ENCODE measurements around the gene ZNF320.
A peak's percentile ranks its signal among the peaks of the same experiment; 100 is the strongest.
"Not testable (repeated sequence)": the region's sequence is repeated elsewhere in the genome, so short reads cannot be mapped to it uniquely, and the experiment has no call there.

ZNF320 gene

GRCh38 chr19:52871466-52871865 is 26.0 kb downstream of the ZNF320 start:
- H3K9ac ChIP-seq (ENCODE audit: low read length) = no peak overlapping the region
- no peak for TF ChIP-seq EZH2 (IDR thresholded peaks at IDR 0.05; ENCODE audit: borderline replicate concordance, low read length)
- TF ChIP-seq, protein P1, sequence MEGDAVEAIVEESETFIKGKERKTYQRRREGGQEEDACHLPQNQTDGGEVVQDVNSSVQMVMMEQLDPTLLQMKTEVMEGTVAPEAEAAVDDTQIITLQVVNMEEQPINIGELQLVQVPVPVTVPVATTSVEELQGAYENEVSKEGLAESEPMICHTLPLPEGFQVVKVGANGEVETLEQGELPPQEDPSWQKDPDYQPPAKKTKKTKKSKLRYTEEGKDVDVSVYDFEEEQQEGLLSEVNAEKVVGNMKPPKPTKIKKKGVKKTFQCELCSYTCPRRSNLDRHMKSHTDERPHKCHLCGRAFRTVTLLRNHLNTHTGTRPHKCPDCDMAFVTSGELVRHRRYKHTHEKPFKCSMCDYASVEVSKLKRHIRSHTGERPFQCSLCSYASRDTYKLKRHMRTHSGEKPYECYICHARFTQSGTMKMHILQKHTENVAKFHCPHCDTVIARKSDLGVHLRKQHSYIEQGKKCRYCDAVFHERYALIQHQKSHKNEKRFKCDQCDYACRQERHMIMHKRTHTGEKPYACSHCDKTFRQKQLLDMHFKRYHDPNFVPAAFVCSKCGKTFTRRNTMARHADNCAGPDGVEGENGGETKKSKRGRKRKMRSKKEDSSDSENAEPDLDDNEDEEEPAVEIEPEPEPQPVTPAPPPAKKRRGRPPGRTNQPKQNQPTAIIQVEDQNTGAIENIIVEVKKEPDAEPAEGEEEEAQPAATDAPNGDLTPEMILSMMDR (IDR thresholded peaks at IDR 0.05; ENCODE audit: low read length) = no peak
- no peaks in the 10 kb centered on the region for H3K4me1 ChIP-seq (ENCODE audit: insufficient read depth, low read length, severe bottlenecking)

DNA sequence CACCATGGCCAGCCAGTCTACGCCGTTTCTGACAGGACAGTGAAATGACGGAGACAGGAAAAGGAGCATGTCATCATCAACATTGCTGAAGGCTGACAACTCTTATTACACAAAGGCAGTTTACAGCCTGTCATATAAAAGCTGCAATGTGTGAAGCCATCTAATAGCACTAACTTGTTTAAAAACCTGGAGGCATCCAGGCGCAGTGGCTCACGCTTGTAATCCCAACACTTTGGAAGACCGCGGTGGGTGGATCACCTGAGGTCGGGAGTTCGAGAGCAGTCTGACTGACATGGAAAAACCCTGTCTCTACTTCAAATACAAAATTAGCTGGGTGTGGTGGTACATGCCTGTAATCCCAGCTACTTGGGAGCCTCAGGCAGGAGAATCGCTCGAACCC is 29.4 kb downstream of the ZNF320 start:
- not testable (repeated sequence) for H3K9me3 ChIP-seq (ENCODE audit: low read length); H3K9ac ChIP-seq (ENCODE audit: low read length); H2AFZ ChIP-seq (ENCODE audit: low read length); H3K79me2 ChIP-seq (ENCODE audit: insufficient read depth, low read length); H3K27ac ChIP-seq (ENCODE audit: low read depth, low read length, poor library complexity, severe bottlenecking); H3K36me3 ChIP-seq (ENCODE audit: insufficient read depth, low read length); H3K4me2 ChIP-seq (ENCODE audit: low read length); H3K27me3 ChIP-seq (ENCODE audit: insufficient read depth, low read length); H3K4me1 ChIP-seq (ENCODE audit: insufficient read depth, low read length, severe bottlenecking); H4K20me1 ChIP-seq (ENCODE audit: insufficient read depth, low read length); H3K9me2 ChIP-seq (ENCODE audit: low read depth, low read length); H3F3A ChIP-seq (ENCODE audit: insufficient read depth, low read length); H3K4me3 ChIP-seq (ENCODE audit: low read depth, low read length, poor library complexity, severe bottlenecking)

More at GRCh38 chr19:52871466-52871865, 26.0 kb downstream of the ZNF320 start:
- Histone ChIP-seq H3K9me2 (ENCODE audit: low read depth, low read length) (no peaks in the 10 kb centered on the region), H3K4me2 (ENCODE audit: low read length) (no peak overlapping the region), H3K36me3 (ENCODE audit: insufficient read depth, low read length) (no peaks in the 10 kb centered on the region), H2AFZ (ENCODE audit: low read length) (no peak overlapping the region), H3F3A (ENCODE audit: insufficient read depth, low read length) (no peaks in the 10 kb centered on the region), H3K27me3 (ENCODE audit: insufficient read depth, low read length) (no peaks in the 10 kb centered on the region), H3K79me2 (ENCODE audit: insufficient read depth, low read length) (no peaks in the 10 kb centered on the region), H3K9me3 (ENCODE audit: low read length) (0 out of 2 replicates have a peak, but pooled peaks cover under 1% of the 10 kb centered on the region), H4K20me1 (ENCODE audit: insufficient read depth, low read length) (no peaks in the 10 kb centered on the region), H3K4me3 (ENCODE audit: low read depth, low read length, poor library complexity, severe bottlenecking) (no peak overlapping the region), H3K27ac (ENCODE audit: low read depth, low read length, poor library complexity, severe bottlenecking) (no peak overlapping the region)

DNA sequence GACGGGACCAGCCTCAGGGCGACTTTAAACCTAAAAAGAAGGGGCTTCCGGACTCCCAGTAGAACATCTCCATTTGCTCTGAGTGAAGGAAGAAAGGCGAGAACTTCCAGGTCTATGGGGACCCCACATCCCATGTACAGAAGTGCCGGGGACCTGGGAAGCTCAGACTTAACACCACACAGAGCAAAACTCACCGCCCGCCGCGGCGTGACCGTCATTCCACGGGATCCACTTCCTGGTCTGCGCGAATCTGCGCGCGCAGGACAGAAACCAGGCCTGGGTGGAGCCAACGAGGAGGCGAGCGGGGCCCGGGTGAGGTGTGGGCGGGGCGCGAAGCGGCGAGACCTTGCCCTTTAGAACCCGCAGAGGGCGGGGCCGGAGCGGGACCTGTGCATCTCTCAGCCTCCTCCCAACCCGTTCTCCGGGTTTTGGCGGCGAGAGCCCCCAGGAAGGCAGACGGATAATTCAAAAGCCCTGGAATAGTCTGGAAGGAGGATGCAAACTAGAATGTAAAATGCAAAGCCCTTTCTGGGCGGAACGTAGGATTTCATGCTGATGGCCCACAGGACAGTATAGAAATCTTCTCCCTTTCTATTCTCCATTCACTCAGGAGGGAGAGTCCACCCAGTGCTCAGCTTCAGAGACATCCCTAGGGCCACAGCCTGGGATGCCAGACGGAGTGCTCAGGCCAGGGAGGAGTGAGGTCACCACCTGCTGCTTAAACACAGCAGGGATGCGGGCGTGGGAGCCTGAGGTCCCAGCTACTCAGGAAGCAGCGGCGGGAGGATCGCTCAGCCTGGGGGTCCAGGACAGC is 39.9 kb downstream of the ZNF320 start, which contains the start of gene ZNF468:
TSS of gene ZNF468 (minus strand) at position 242 of the 814 bp plus-strand sequence. CDS start 3,347 bp downstream, outside the sequence.
- Histone ChIP-seq H3K36me3 (ENCODE audit: insufficient read depth, low read length) (peaks cover 29% of the 10 kb centered on the region), H3K9ac (ENCODE audit: low read length) (peak within 1 kb of the TSS; percentile 79), H3K4me2 (ENCODE audit: low read length) (peak within 1 kb of the TSS; percentile 72), H2AFZ (ENCODE audit: low read length) (peak within 1 kb of the TSS; percentile 96; the same call in 1 of the 2 replicates), H3K4me3 (ENCODE audit: low read depth, low read length, poor library complexity, severe bottlenecking) (peak within 1 kb of the TSS; percentile 77)
- not testable (repeated sequence) for H3K9me2 ChIP-seq (ENCODE audit: low read depth, low read length); H3F3A ChIP-seq (ENCODE audit: insufficient read depth, low read length); H3K27me3 ChIP-seq (ENCODE audit: insufficient read depth, low read length); H3K9me3 ChIP-seq (ENCODE audit: low read length); H4K20me1 ChIP-seq (ENCODE audit: insufficient read depth, low read length); H3K4me1 ChIP-seq (ENCODE audit: insufficient read depth, low read length, severe bottlenecking); H3K79me2 ChIP-seq (ENCODE audit: insufficient read depth, low read length); H3K27ac ChIP-seq (ENCODE audit: low read depth, low read length, poor library complexity, severe bottlenecking)

- Histone ChIP-seq H3K4me3 (ENCODE audit: low read depth, low read length, poor library complexity, severe bottlenecking) (peak overlapping the region; percentile 77), H3K9ac (ENCODE audit: low read length) (peak overlapping the region; percentile 79), H3K36me3 (ENCODE audit: insufficient read depth, low read length) (peaks cover 37% of the 10 kb centered on the region), H3K4me2 (ENCODE audit: low read length) (peak overlapping the region; percentile 72)
- H3K27ac ChIP-seq (ENCODE audit: low read depth, low read length, poor library complexity, severe bottlenecking); H3K9me3 ChIP-seq (ENCODE audit: low read length); H2AFZ ChIP-seq (ENCODE audit: low read length); H4K20me1 ChIP-seq (ENCODE audit: insufficient read depth, low read length); H3F3A ChIP-seq (ENCODE audit: insufficient read depth, low read length); H3K27me3 ChIP-seq (ENCODE audit: insufficient read depth, low read length); H3K79me2 ChIP-seq (ENCODE audit: insufficient read depth, low read length); H3K4me1 ChIP-seq (ENCODE audit: insufficient read depth, low read length, severe bottlenecking); H3K9me2 ChIP-seq (ENCODE audit: low read depth, low read length): not testable (repeated sequence)
These were observed 40.7 kb downstream of the ZNF320 start for GRCh38 chr19:52856540-52857377.
